ENCODE measurements around the gene SV2C.

The SV2C gene

GRCh38 chr5:76165711-76166374, 82.7 kb downstream of the SV2C start:
- no peak for DNase-seq (ENCODE audit: low spot score)

- no peak for DNase-seq (ENCODE audit: low spot score)
These were observed 83.8 kb downstream of the SV2C start for GRCh38 chr5:76166886-76167576.

- DNase-seq (ENCODE audit: low spot score): no peak
These were observed 86.1 kb downstream of the SV2C start for GRCh38 chr5:76169146-76169905.

GRCh38 chr5:76174101-76174500, 90.9 kb downstream of the SV2C start:
- no peak for DNase-seq (ENCODE audit: low spot score)

- DNase-seq (ENCODE audit: low spot score): peak; percentile 73
These were observed 92.0 kb downstream of the SV2C start for GRCh38 chr5:76175051-76175666.

- DNase-seq (ENCODE audit: low spot score): no peak
These were observed 92.7 kb downstream of the SV2C start for GRCh38 chr5:76175821-76176403.

GRCh38 chr5:76177978-76178377, 94.8 kb downstream of the SV2C start:
- DNase-seq (ENCODE audit: low spot score): no peak

GRCh38 chr5:76178913-76179312, 95.7 kb downstream of the SV2C start:
- no peak for DNase-seq (ENCODE audit: low spot score)

GRCh38 chr5:76180814-76181805, 97.9 kb downstream of the SV2C start:
- DNase-seq (ENCODE audit: low spot score): no peak

- no peak for DNase-seq (ENCODE audit: low spot score)
These were observed 104.2 kb downstream of the SV2C start for GRCh38 chr5:76187386-76187785.

GRCh38 chr5:76190356-76190755, 107.2 kb downstream of the SV2C start:
- DNase-seq (ENCODE audit: low spot score): no peak

GRCh38 chr5:76192837-76193236, 109.7 kb downstream of the SV2C start:
- no peak for DNase-seq (ENCODE audit: low spot score)

GRCh38 chr5:76193635-76194034, 110.5 kb downstream of the SV2C start:
- DNase-seq (ENCODE audit: low spot score): no peak

GRCh38 chr5:76194340-76194739, 111.2 kb downstream of the SV2C start:
- DNase-seq (ENCODE audit: low spot score): no peak

GRCh38 chr5:76196457-76196856, 113.3 kb downstream of the SV2C start:
- no peak for DNase-seq (ENCODE audit: low spot score)

- no peak for DNase-seq (ENCODE audit: low spot score)
These were observed 113.8 kb downstream of the SV2C start for GRCh38 chr5:76196886-76197489.

- no peak for DNase-seq (ENCODE audit: low spot score)
These were observed 114.5 kb downstream of the SV2C start for GRCh38 chr5:76197726-76198125.

GRCh38 chr5:76199336-76200318, 116.4 kb downstream of the SV2C start:
- DNase-seq (ENCODE audit: low spot score): no peak

GRCh38 chr5:76202182-76202581, 119.0 kb downstream of the SV2C start:
- DNase-seq (ENCODE audit: low spot score): no peak

Data from HuH-7 (cell line).